GM18508 (cell line): Measurements from ENCODE around the gene PRRX1.

Experiments
- ATAC-seq: cut with Tn5 transposase; IDR thresholded peaks from one replicate; pipeline ENCODE4 v1.9.1; 2021; ENCODE audit warnings: moderate number of reproducible peaks; ENCODE audit not compliant: insufficient read depth, unreplicated experiment

The PRRX1 gene

GRCh38 chr1:170711682-170712081 is 47.8 kb downstream of the PRRX1 start:
- ATAC-seq: no peak

GRCh38 chr1:170714163-170714562 is 50.2 kb downstream of the PRRX1 start:
- no peak for ATAC-seq

- no peak for ATAC-seq
Measured at GRCh38 chr1:170714938-170715337, 51.0 kb downstream of the PRRX1 start.

- no peak for ATAC-seq
Measured at GRCh38 chr1:170716835-170717429, 53.0 kb downstream of the PRRX1 start.

- ATAC-seq: no peak
Measured at GRCh38 chr1:170720661-170721060, 56.7 kb downstream of the PRRX1 start.

GRCh38 chr1:170721621-170722020 is 57.7 kb downstream of the PRRX1 start:
- ATAC-seq: no peak

- ATAC-seq: no peak
Measured at GRCh38 chr1:170723518-170723917, 59.6 kb downstream of the PRRX1 start.

GRCh38 chr1:170725326-170725725 is 61.4 kb downstream of the PRRX1 start:
- no peak for ATAC-seq

- no peak for ATAC-seq
Measured at GRCh38 chr1:170727963-170728362, 64.0 kb downstream of the PRRX1 start.

GRCh38 chr1:170729225-170730002 is 65.5 kb downstream of the PRRX1 start:
- ATAC-seq: no peak

- no peak for ATAC-seq
Measured at GRCh38 chr1:170730014-170730413, 66.1 kb downstream of the PRRX1 start.

- ATAC-seq: no peak
Measured at GRCh38 chr1:170730438-170730837, 66.5 kb downstream of the PRRX1 start.

GRCh38 chr1:170731566-170732251 is 67.8 kb downstream of the PRRX1 start:
- ATAC-seq: no peak

GRCh38 chr1:170732252-170732588 is 68.3 kb downstream of the PRRX1 start:
- no peak for ATAC-seq

- ATAC-seq: no peak
Measured at GRCh38 chr1:170734412-170735175, 70.7 kb downstream of the PRRX1 start.

GRCh38 chr1:170735366-170736263 is 71.7 kb downstream of the PRRX1 start:
- no peak for ATAC-seq

GRCh38 chr1:170739803-170740202 is 75.9 kb downstream of the PRRX1 start:
- no peak for ATAC-seq

- no peak for ATAC-seq
Measured at GRCh38 chr1:170741678-170742077, 77.7 kb downstream of the PRRX1 start.

- ATAC-seq: no peak
Measured at GRCh38 chr1:170742600-170742999, 78.7 kb downstream of the PRRX1 start.

- ATAC-seq: no peak
Measured at GRCh38 chr1:170743083-170743482, 79.2 kb downstream of the PRRX1 start.
